ENCODE results near the gene RFC3.

The RFC3 gene

DNA sequence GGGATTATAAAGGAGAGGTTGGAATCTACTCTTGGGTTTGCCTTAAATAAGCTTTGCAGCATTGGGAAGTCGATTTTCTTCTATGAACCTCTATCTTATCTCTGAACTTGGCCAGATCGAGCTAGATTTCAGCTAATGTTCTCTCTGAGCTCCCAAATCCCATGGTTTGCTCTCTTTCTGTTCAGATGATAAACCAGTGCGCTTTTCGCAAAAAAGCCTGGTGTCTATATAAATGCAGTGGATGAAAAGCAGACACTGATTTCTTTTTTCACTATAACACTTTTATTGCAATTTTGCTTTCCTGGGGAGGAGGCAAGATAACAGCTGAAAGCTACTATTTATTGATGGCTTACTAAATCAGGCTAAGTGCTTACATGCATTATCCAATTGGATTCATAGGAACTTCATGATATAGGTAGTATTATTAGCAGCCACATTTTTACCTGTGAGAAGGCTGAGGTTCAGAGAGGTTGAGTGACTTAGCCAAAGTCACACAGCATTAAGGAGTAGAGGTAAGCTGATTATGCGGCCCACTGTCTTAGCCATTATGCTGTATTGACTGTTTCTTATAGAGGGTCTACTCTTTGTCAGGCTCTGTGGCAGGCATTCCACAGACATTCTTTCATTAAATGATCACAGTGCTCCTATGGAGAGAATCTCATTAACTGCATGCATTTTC lies 58.9 kb downstream of the RFC3 start:
- Mint-ChIP-seq H3K9me3 (no peaks in the 10 kb centered on the region), H3K36me3 (ENCODE audit: low read depth) (peaks cover 4% of the 10 kb centered on the region), H3K27ac (no peak overlapping the region), H3K4me1 (no peaks in the 10 kb centered on the region), H3K4me3 (no peak overlapping the region), H3K27me3 (ENCODE audit: low read depth) (no peaks in the 10 kb centered on the region)
- TF ChIP-seq, protein P1, sequence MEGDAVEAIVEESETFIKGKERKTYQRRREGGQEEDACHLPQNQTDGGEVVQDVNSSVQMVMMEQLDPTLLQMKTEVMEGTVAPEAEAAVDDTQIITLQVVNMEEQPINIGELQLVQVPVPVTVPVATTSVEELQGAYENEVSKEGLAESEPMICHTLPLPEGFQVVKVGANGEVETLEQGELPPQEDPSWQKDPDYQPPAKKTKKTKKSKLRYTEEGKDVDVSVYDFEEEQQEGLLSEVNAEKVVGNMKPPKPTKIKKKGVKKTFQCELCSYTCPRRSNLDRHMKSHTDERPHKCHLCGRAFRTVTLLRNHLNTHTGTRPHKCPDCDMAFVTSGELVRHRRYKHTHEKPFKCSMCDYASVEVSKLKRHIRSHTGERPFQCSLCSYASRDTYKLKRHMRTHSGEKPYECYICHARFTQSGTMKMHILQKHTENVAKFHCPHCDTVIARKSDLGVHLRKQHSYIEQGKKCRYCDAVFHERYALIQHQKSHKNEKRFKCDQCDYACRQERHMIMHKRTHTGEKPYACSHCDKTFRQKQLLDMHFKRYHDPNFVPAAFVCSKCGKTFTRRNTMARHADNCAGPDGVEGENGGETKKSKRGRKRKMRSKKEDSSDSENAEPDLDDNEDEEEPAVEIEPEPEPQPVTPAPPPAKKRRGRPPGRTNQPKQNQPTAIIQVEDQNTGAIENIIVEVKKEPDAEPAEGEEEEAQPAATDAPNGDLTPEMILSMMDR (IDR thresholded peaks at IDR 0.05; ENCODE audit: unreplicated experiment in 3 of 3): no peak

DNA sequence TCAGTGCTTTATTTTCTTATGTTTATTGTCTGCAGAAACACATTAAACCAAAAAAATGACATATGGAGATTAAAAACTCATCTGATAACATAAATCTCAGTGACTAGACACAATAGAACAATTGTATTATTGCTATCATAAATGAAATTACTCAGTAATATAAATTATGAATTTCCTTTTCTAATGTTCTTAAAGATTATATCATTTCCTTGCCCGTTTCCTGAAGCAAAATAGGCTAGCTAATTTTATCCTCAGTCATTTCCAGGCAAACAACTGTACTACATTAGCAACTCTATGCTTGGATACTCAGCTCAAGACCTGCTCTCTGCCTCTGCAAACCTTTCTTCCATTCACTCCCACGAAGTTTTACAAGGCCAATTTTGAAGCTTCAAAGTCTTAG lies 61.2 kb downstream of the RFC3 start:
- Mint-ChIP-seq H3K36me3 (ENCODE audit: low read depth) (peaks cover 4% of the 10 kb centered on the region), H3K27ac (no peak overlapping the region), H3K9me3 (no peaks in the 10 kb centered on the region), H3K4me3 (no peak overlapping the region), H3K27me3 (ENCODE audit: low read depth) (no peaks in the 10 kb centered on the region), H3K4me1 (no peaks in the 10 kb centered on the region)
- TF ChIP-seq, protein P1 (IDR thresholded peaks at IDR 0.05; ENCODE audit: unreplicated experiment in 3 of 3): no peak

DNA sequence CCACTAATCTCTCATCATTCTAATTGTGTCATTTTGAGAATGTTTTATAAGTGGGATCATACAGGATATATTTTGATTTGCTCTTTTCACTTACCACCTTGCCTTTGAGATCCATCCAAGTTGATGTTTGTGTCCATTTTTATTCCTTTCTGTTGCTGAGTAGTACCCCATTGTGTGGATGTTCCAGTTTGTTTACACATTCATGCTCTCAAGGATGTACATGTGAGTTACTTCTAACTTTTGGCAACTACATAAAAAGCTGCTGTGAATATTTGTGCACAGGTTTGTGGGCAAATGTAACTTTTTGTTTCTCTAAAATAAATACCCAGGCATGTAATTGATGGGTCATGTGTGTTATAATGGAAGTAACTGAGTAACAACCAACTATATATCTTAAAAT lies 64.9 kb downstream of the RFC3 start:
- no peaks in the 10 kb centered on the region for H3K27me3 Mint-ChIP-seq (ENCODE audit: low read depth)
- peaks cover 9% of the 10 kb centered on the region for H3K36me3 Mint-ChIP-seq (ENCODE audit: low read depth)
- H3K4me3 Mint-ChIP-seq: no peak overlapping the region
- TF ChIP-seq, protein P1 (IDR thresholded peaks at IDR 0.05; ENCODE audit: unreplicated experiment in 3 of 3): no peak
- no peak overlapping the region for H3K27ac Mint-ChIP-seq
- H3K9me3 Mint-ChIP-seq: peaks cover 3% of the 10 kb centered on the region
- H3K4me1 Mint-ChIP-seq: no peaks in the 10 kb centered on the region

DNA sequence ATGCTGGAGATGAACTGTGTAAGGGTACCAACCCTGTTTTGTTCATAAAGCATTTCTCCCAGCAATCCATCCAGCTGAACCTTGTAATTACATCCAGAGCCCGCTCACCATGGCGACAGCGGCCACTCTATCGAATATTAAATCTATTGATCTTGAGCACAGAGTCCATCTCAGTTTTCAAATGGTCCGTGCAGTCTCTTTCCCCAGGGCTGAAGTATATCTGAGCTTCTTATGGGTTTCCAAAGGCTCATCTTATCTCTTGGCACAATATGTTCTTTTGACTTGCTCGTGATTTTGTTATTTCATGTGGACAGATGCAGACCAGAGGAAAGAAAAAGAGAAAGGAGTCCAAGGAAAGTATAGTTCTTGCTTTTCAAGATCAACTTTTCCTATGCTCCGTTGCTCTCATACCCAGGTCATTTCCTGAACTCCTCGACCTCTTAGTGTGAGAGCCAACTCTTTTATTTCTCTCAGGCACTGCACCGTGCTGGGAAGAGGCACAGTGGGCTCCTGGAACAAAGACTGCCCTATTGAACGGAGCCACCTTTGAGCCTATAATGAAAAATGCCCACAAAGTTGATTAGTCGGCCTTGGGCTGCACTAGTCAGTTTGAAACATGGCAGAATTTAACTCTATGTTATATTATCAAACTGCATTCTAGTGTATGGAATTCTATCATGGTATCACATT lies 66.7 kb downstream of the RFC3 start:
- no peaks in the 10 kb centered on the region for H3K27me3 Mint-ChIP-seq (ENCODE audit: low read depth)
- H3K4me1 Mint-ChIP-seq: no peaks in the 10 kb centered on the region
- H3K4me3 Mint-ChIP-seq: no peak overlapping the region
- TF ChIP-seq, protein P1 (IDR thresholded peaks at IDR 0.05; ENCODE audit: unreplicated experiment in 3 of 3): no peak
- H3K36me3 Mint-ChIP-seq (ENCODE audit: low read depth): peaks cover 12% of the 10 kb centered on the region
- H3K27ac Mint-ChIP-seq: no peak overlapping the region
- H3K9me3 Mint-ChIP-seq: peaks cover 3% of the 10 kb centered on the region
